ENCODE data around the gene CDHR3. TPM values are rescaled to one million over a fixed set of nuclear protein-coding genes. Genes with fewer than 3 reads are reported as not detected.

The CDHR3 gene
- total RNA-seq, 4 donors from 2014 or later, result 6.6 to 11.6 (median 8.9) TPM

DNA sequence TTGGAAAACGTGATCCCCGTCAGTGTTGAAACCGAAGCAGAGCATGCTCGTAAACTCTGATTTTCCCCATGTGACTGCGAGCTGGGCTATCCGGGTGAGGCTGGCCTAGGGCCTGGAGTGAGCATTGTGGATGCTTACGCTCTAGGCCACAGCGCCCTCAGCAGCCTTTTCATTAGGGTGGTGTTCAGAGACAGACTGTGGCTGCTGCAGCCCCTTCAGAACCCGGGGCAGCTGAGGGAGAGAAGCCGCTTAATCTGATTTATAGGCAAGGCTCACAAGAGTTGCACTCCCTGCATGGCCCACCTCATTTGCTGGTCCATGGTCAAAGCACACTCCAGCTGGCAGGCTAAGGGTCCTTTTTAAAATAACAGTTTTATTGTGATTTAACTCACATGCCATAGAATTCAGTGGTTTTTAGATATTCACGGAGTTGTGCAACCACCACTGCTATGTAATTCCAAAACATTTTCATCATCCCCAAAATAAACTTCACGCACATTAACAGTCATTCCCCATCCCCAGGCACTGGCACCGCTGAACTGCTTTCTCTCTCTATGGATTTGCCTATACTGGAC lies 76.5 kb downstream of the CDHR3 start:
- ATAC-seq (ENCODE audit: low FRiP score) (no peak), DNase-seq (ENCODE audit: low spot score) (no peak)

DNA sequence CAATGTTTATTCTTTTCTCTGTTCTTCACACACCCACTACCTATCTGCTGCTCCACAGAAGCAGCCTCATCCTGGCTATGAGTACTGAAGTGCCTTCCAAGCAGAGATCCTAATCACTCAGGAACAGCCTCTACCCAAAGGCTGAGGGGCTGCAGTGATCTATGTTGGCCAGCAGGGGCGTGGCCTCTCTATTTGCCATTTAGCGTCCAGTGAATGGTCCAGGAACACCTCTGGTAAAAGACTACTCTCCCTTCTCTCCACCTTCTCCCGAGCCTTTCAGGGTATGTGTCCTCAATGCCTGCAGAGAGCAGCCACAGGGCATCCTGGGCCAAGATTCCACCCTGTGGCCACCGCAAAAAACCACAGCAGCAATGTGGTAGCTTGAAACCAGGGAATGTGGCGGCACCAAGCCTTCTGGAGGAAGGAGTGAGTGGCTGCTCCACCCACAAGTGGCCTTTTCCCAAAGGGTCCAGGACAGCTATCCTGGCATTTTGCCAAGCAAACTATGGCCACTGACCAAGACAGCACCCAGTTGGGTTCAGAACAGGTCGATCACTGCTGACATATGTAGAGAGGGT lies 78.2 kb downstream of the CDHR3 start:
- no peak for ATAC-seq (ENCODE audit: low FRiP score)
- no peak for DNase-seq (ENCODE audit: low spot score)
- TF ChIP-seq, protein P1, sequence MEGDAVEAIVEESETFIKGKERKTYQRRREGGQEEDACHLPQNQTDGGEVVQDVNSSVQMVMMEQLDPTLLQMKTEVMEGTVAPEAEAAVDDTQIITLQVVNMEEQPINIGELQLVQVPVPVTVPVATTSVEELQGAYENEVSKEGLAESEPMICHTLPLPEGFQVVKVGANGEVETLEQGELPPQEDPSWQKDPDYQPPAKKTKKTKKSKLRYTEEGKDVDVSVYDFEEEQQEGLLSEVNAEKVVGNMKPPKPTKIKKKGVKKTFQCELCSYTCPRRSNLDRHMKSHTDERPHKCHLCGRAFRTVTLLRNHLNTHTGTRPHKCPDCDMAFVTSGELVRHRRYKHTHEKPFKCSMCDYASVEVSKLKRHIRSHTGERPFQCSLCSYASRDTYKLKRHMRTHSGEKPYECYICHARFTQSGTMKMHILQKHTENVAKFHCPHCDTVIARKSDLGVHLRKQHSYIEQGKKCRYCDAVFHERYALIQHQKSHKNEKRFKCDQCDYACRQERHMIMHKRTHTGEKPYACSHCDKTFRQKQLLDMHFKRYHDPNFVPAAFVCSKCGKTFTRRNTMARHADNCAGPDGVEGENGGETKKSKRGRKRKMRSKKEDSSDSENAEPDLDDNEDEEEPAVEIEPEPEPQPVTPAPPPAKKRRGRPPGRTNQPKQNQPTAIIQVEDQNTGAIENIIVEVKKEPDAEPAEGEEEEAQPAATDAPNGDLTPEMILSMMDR (IDR thresholded peaks at IDR 0.05), result no peak

More for the DNA sequence above, 76.5 kb downstream of the CDHR3 start:
- TF ChIP-seq, protein P1 (IDR thresholded peaks at IDR 0.05), result no peak

DNA sequence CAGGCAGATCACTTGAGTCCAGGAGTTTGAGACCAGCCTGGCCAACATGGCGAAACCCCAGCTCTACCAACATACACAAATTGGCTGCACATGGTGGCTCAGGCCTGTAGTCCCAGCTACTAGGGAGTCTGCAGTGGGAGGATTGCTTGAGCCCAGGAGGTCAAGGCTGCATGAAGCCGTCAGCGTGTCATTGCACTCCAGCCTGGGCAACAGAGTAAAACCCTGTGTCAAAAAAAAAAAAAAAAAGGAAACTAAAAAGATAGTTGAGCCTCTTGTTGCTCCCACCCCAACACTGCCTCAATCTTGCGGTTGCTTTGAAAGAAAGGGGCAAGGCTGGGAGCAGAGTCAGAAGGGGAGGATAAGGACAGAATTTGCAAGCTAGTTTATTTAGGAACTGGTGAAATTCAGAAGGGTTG lies 79.1 kb downstream of the CDHR3 start:
- TF ChIP-seq, protein P1 (IDR thresholded peaks at IDR 0.05), result no peak
- DNase-seq (ENCODE audit: low spot score) (no peak), ATAC-seq (ENCODE audit: low FRiP score) (no peak)

DNA sequence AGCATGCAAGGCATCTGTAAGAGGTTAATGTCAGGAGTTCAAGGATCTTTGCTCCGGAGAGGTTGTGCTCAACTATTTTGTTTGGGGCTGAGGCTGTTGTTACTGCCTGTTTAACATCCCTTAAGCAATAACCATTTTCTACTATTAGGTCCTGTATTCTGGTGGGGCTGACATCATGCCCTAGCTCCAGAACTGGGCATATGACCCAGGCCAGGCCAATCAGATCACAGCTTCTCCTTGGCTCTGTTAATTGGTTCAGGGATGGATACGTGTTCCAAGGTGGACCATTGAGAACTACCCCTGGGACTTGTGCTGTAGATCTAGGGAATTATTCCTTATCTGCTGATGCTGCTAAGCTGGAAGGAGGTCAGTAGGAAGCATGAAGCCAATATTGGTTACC lies 82.1 kb downstream of the CDHR3 start:
- TF ChIP-seq, protein P1 (IDR thresholded peaks at IDR 0.05), result no peak
- ATAC-seq (ENCODE audit: low FRiP score), result no peak
- DNase-seq (ENCODE audit: low spot score), result no peak

DNA sequence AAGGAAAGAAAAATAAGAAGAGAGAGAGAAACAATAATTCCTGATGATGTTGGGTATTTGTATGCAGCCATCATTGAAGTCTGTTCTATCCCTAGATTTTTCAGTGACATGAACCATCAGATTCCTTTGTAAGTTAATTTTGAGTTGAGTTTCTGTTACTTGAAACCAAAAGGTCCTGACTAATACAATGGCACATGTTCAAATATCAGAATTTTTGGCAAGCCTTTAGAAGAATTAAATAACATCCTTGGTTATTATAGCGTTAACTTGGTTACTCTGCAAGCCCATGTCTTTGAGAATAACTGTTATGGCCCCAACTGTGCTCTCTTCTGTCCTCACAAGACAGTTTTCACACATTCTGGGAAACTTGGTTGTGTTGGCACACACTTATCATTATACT lies 82.5 kb downstream of the CDHR3 start:
- TF ChIP-seq, protein P1 (IDR thresholded peaks at IDR 0.05), result no peak
- DNase-seq (ENCODE audit: low spot score) (no peak), ATAC-seq (ENCODE audit: low FRiP score) (no peak)

DNA sequence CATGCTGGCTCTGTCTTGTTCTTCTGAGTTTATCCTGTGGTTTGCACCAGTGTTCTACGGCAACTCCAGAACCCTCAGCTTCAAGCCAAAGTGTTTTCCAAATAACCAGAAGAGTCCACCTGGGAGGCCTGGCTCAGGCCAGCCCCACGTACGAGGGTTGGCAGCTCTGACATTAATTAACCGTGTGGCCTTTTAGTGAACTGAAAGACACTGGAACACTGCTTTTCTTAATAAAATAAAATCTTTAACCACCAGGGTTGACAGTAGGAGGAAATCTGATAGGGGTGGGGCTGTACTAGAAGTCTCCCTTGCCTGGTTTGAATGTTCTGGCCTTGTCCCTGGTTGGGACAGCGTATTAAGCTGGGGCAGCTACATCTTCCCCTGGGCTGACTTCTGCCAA lies 84.1 kb downstream of the CDHR3 start:
- no peak for DNase-seq (ENCODE audit: low spot score)
- TF ChIP-seq, protein P1 (IDR thresholded peaks at IDR 0.05), result no peak
- ATAC-seq (ENCODE audit: low FRiP score), result no peak
